Endothelial cell of umbilical vein (primary cell): ENCODE results near the gene NPDC1. TPM values are rescaled to one million over a fixed set of nuclear protein-coding genes. Genes with fewer than 3 reads are reported as not detected.

Source experiments
- BruUV-seq: library from RNA; stranded (reverse); fragments of 400-500 nt; replicated peaks from 2 replicates; lab custom pipeline; 2021; lab: Mats Ljungman, UMichigan
- CTCF ChIA-PET: fragments of 300-600, 350-600 bp; sonication (Branson Sonifier 250); formaldehyde crosslinking; loops from one replicate; lab custom pipeline; 2021; ENCODE audit warnings: antibody characterized with exemption, inconsistent platforms; lab: Charles Lee
- POLR2A ChIA-PET: fragments of 300-600, 350-600 bp; sonication (Branson Sonifier 250); formaldehyde crosslinking; loops from one replicate; lab custom pipeline; 2021; ENCODE audit warnings: antibody characterized with exemption, inconsistent platforms; lab: Charles Lee
- DNase-seq: peaks from one replicate; pipeline ENCODE4 v3.0.0-alpha.2; 2011; ENCODE audit warnings: low read depth, low spot score
- FAIRE-seq: peaks from 2 replicates; lab custom pipeline; 2011; peaks lifted over from hg19 to GRCh38; lab: Jason Lieb, UNC
- H2AFZ ChIP-seq: 2 replicates; pipeline ENCODE4 v1.6.0; 2012; ENCODE audit warnings: low read depth, low read length, control low read depth, inconsistent platforms
- H3K27ac ChIP-seq: 2 replicates; pipeline ENCODE4 v1.5.1; 2011; ENCODE audit warnings: low read depth, mild to moderate bottlenecking, control low read depth, low read length, moderate library complexity; ENCODE audit not compliant: insufficient read depth
- H3K27me3 ChIP-seq, 2 experiments: 2 replicates each; pipeline versions ENCODE4 v1.6.0 to v1.6.1; 2011; ENCODE audit warnings: low read length in 2 of 2, mixed read lengths in 1 of 2; ENCODE audit not compliant: control insufficient read depth in 2 of 2, insufficient read depth in 2 of 2
- H3K36me3 ChIP-seq, 2 experiments: 2 replicates in 1 of 2; 3 replicates in 1 of 2; pipeline ENCODE4 v1.5.1; 2011; ENCODE audit warnings: low read length in 2 of 2, mild to moderate bottlenecking in 1 of 2, moderate library complexity in 1 of 2; ENCODE audit not compliant: control insufficient read depth in 2 of 2, insufficient read depth in 2 of 2; ENCODE audit errors: extremely low read depth in 1 of 2
- H3K4me1 ChIP-seq: 3 replicates; pipeline ENCODE4 v1.5.1; 2011; ENCODE audit warnings: mild to moderate bottlenecking, low read length; ENCODE audit not compliant: control insufficient read depth, insufficient read depth; ENCODE audit errors: extremely low read depth
- H3K4me2 ChIP-seq: 2 replicates; pipeline ENCODE4 v1.6.1; 2011; ENCODE audit warnings: low read length, control low read depth, mixed read lengths; ENCODE audit not compliant: insufficient read depth
- H3K4me3 ChIP-seq, 3 experiments: fragments of 200-600 bp in 1 of 3; sonication (generic), shearing (Covaris generic) in 1 of 3; replicated peaks in 1 of 3; 2 replicates each; pipeline ENCODE4 v1.5.1; 2011 to 2016; ENCODE audit warnings: control low read depth in 3 of 3, low read length in 3 of 3, mild to moderate bottlenecking in 2 of 3, inconsistent platforms in 1 of 3, low read depth in 1 of 3, moderate library complexity in 1 of 3; ENCODE audit not compliant: insufficient read depth in 1 of 3
- H3K79me2 ChIP-seq: 2 replicates; pipeline ENCODE4 v1.6.0; 2012; ENCODE audit warnings: low read length, inconsistent platforms; ENCODE audit not compliant: control insufficient read depth, insufficient read depth
- H3K9ac ChIP-seq: replicated peaks from 2 replicates; pipeline ENCODE3; 2011; ENCODE audit warnings: low read length, control low read depth; ENCODE audit not compliant: insufficient read depth; ENCODE audit errors: extremely low read depth
- H3K9me1 ChIP-seq: replicated peaks from 3 replicates; pipeline ENCODE4 v1.6.0; 2011; ENCODE audit warnings: mild to moderate bottlenecking, low read length; ENCODE audit not compliant: control insufficient read depth, insufficient read depth; ENCODE audit errors: extremely low read depth
- H3K9me3 ChIP-seq: replicated peaks from 2 replicates; pipeline ENCODE4 v1.5.1; 2012; ENCODE audit warnings: low read length, inconsistent platforms; ENCODE audit not compliant: control insufficient read depth, insufficient read depth
- H4K20me1 ChIP-seq: replicated peaks from 2 replicates; pipeline ENCODE3; 2011; ENCODE audit warnings: mild to moderate bottlenecking, low read length; ENCODE audit not compliant: control insufficient read depth, insufficient read depth; ENCODE audit errors: extremely low read depth
- CTCF ChIP-seq, 2 donors: IDR thresholded peaks; 1 replicate in 1 of 2; 2 replicates in 1 of 2; pipeline ENCODE4 v1.5.1; 2011; ENCODE audit warnings: low read length in 2 of 2, mild to moderate bottlenecking in 2 of 2, moderate library complexity in 2 of 2, control low read depth in 1 of 2, inconsistent platforms in 1 of 2, low read depth in 1 of 2; ENCODE audit not compliant: insufficient read depth in 1 of 2; ENCODE audit errors: extremely low read depth in 1 of 2
- EZH2 ChIP-seq: IDR thresholded peaks from 2 replicates; pipeline ENCODE4 v1.6.1; 2012; ENCODE audit warnings: borderline replicate concordance, low read depth, mild to moderate bottlenecking, moderate library complexity, low read length, inconsistent platforms; ENCODE audit not compliant: severe bottlenecking
- FOS ChIP-seq: IDR thresholded peaks from 2 replicates; pipeline ENCODE4 v1.6.1; 2011; ENCODE audit warnings: mild to moderate bottlenecking, low read length, moderate library complexity, borderline replicate concordance; ENCODE audit not compliant: insufficient read depth
- GATA2 ChIP-seq: IDR thresholded peaks from 2 replicates; pipeline ENCODE4 v1.7.0; 2011; ENCODE audit warnings: low read depth, mild to moderate bottlenecking, moderate library complexity, mixed read lengths, low read length; ENCODE audit not compliant: insufficient read length, insufficient read depth
- JUN ChIP-seq: IDR thresholded peaks from 2 replicates; pipeline ENCODE4 v1.6.1; 2011; ENCODE audit warnings: borderline replicate concordance, low read depth; ENCODE audit not compliant: insufficient read length, insufficient read depth
- MAX ChIP-seq: IDR thresholded peaks from 2 replicates; pipeline ENCODE4 v1.6.1; 2011; ENCODE audit not compliant: insufficient read depth, insufficient read length
- MYC ChIP-seq: IDR thresholded peaks from one replicate; pipeline ENCODE4 v1.6.1; 2011; ENCODE audit warnings: mild to moderate bottlenecking, low read depth, low read length
- POLR2A ChIP-seq: IDR thresholded peaks from 2 replicates; pipeline ENCODE4 v1.6.1; 2012; ENCODE audit warnings: low read depth, mild to moderate bottlenecking, control low read depth, low read length
- POLR2AphosphoS5 ChIP-seq: IDR thresholded peaks from 2 replicates; pipeline ENCODE4 v1.6.1; 2012; ENCODE audit warnings: low read depth, mild to moderate bottlenecking, control low read depth, low read length, moderate library complexity; ENCODE audit not compliant: insufficient read depth
- dilution Hi-C: fragments of 300-500 bp; cut with MboI; formaldehyde crosslinking; loops from one replicate; pipeline ENCODE4 v1.15.0; 2019; ENCODE audit warnings: low sequenced_read_pairs; ENCODE audit not compliant: extremely low pct_ligation_motif_present
- intact Hi-C: fragments of 100-400 bp; cut with micrococcal nuclease; formaldehyde crosslinking; loops from one replicate; pipeline ENCODE4 v1.10.0; 2022
- polyA plus RNA-seq, 4 experiments: library from polyadenylated mRNA; depleted of rRNA in 3 of 4; stranded (reverse) in 3 of 4; unstranded in 1 of 4; fragments of >200 nt; gene quantifications; 2 replicates each; pipeline versions ENCODE4 v1.2.1 to v1.2.3, GENCODE V29; 2011 to 2012; ENCODE audit warnings: missing spikeins in 1 of 4
- total RNA-seq: library from RNA; stranded (reverse); gene quantifications from 2 replicates; pipeline ENCODE4 v1.2.3, GENCODE V29; 2021

The NPDC1 gene
- total and polyA plus RNA-seq, 2 donors (not counting 3 experiments of a cell fraction or from before 2014, with no cell fraction given): 115 to 181 TPM

GRCh38 chr9:137075275-137075775 lies 29.3 kb upstream of the NPDC1 start:
- Histone ChIP-seq H3K9ac (no peak overlapping the region), H3K27ac (no peak overlapping the region), H3K4me1 (peaks cover 10% of the 10 kb centered on the region), H3K4me3 (no peak overlapping the region), H3K36me3 (peaks cover 0 to 13% of the 10 kb centered on the region in 2 experiments), H3K79me2 (peaks cover 6% of the 10 kb centered on the region), H3K4me2 (no peak overlapping the region), H3K9me1 (no peaks in the 10 kb centered on the region), H4K20me1 (no peaks in the 10 kb centered on the region), H3K9me3 (no peaks in the 10 kb centered on the region), H3K27me3 (no peaks in the 10 kb centered on the region), H2AFZ (no peak overlapping the region)
- ChIA-PET POLR2A (interaction anchor here (0.7 kb wide), 1 partner anchor 21 kb away, joined by 4 read pairs; no protein-coding TSS in a partner anchor), CTCF (interaction anchor here (2.7 to 3.7 kb wide), 3 partner anchors 8 to 29 kb away, joined by 13 to 29 read pairs (median 14); partner anchors contain the start of gene NPDC1)
- dilution Hi-C loops (no loop called here), intact Hi-C loops (no loop called here)
- TF ChIP-seq CTCF (IDR thresholded peaks at IDR 0.05; ENCODE audit: extremely low read depth in 1 of 2, insufficient read depth in 1 of 2, low read depth in 1 of 2, low read length in 2 of 2) (no peak), EZH2 (no peak), POLR2A (no peak), JUN (no peak), POLR2AphosphoS5 (no peak), MAX (no peak), FOS (no peak), MYC (no peak), GATA2 (no peak)
- FAIRE-seq (no peak), DNase-seq (no peak)
- no TSS peak for BruUV-seq
